Measurements from ENCODE around the gene SFPQ.

SFPQ gene

DNA sequence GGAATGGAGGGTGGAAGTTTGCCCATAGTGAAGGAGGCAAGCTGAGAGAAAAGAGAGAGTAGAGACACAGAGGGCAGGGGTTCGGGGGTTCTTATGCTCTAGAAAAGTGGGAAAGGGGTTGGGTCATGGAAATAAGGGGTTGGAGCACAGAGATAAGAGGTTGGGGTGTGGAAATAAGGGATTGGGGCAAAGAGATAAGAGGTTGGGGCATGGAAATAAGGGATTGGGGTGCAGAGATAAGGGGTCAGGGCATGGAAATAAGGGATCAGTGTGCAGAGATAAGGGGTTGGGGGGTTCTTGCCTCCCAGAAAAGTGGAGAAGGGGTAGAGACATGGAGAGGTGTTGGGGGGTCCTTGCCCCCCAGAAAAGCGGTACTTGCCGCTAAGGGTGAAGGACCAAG, 56.2 kb downstream of the SFPQ start:
- DNase-seq (ENCODE audit: insufficient read length, low spot score), result no peak
- TF ChIP-seq, protein P1, sequence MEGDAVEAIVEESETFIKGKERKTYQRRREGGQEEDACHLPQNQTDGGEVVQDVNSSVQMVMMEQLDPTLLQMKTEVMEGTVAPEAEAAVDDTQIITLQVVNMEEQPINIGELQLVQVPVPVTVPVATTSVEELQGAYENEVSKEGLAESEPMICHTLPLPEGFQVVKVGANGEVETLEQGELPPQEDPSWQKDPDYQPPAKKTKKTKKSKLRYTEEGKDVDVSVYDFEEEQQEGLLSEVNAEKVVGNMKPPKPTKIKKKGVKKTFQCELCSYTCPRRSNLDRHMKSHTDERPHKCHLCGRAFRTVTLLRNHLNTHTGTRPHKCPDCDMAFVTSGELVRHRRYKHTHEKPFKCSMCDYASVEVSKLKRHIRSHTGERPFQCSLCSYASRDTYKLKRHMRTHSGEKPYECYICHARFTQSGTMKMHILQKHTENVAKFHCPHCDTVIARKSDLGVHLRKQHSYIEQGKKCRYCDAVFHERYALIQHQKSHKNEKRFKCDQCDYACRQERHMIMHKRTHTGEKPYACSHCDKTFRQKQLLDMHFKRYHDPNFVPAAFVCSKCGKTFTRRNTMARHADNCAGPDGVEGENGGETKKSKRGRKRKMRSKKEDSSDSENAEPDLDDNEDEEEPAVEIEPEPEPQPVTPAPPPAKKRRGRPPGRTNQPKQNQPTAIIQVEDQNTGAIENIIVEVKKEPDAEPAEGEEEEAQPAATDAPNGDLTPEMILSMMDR (IDR thresholded peaks at IDR 0.05; ENCODE audit: insufficient read depth, missing control alignments), result no peak
- FAIRE-seq, result no peak
